HG03442 (cell line): ENCODE results near the gene NRN1L.
A peak's percentile ranks its signal among the peaks of the same experiment; 100 is the strongest.
"Not testable (repeated sequence)": the region's sequence is repeated elsewhere in the genome, so short reads cannot be mapped to it uniquely, and the experiment has no call there.

Experiments used
- ATAC-seq: cut with Tn5 transposase; IDR thresholded peaks from one replicate; pipeline ENCODE4 v1.9.1; 2021; ENCODE audit warnings: mild to moderate bottlenecking, moderate library complexity; ENCODE audit not compliant: unreplicated experiment

NRN1L gene

GRCh38 chr16:67884684-67885083, at the start of gene NRN1L:
Gene NRN1L, plus strand, starts transcription at chr16:67884885. Its CDS starts 19 bp downstream, at chr16:67884904.
- ATAC-seq = no peak

GRCh38 chr16:67837190-67837589, 47.5 kb upstream of the NRN1L start:
- not testable (repeated sequence) for ATAC-seq

- no peak for ATAC-seq
Observed at GRCh38 chr16:67837811-67838210, 46.9 kb upstream of the NRN1L start.

GRCh38 chr16:67841198-67841815, 43.4 kb upstream of the NRN1L start:
- ATAC-seq = no peak

GRCh38 chr16:67841816-67842508, 42.7 kb upstream of the NRN1L start, which contains the start of gene THAP11:
Gene THAP11, plus strand, starts transcription at chr16:67842320. Its CDS starts 235 bp downstream, at chr16:67842555.
- ATAC-seq = peak; percentile 52

- peak; percentile 5 for ATAC-seq
Observed at GRCh38 chr16:67842509-67843342, 42.0 kb upstream of the NRN1L start.

GRCh38 chr16:67843343-67843765, 41.3 kb upstream of the NRN1L start:
- no peak for ATAC-seq

GRCh38 chr16:67844497-67844896, 40.2 kb upstream of the NRN1L start:
- ATAC-seq = no peak

GRCh38 chr16:67845291-67846062, 39.2 kb upstream of the NRN1L start:
- no peak for ATAC-seq

GRCh38 chr16:67846063-67846319, 38.7 kb upstream of the NRN1L start:
- no peak for ATAC-seq

- peak; percentile 46 for ATAC-seq
Observed at GRCh38 chr16:67846320-67847063, 38.2 kb upstream of the NRN1L start, which contains the start of gene NUTF2. Gene NUTF2, plus strand, starts transcription at chr16:67846933. Its CDS starts 18,198 bp downstream, at chr16:67865131.

- peak; percentile 30 for ATAC-seq
Observed at GRCh38 chr16:67847064-67847861, 37.4 kb upstream of the NRN1L start, which contains the start of gene CENPT. Gene CENPT, minus strand, starts transcription at chr16:67847693. Its CDS starts 13,834 bp downstream, at chr16:67833859.

GRCh38 chr16:67848118-67848517, 36.6 kb upstream of the NRN1L start:
- ATAC-seq = no peak

- ATAC-seq = no peak
Observed at GRCh38 chr16:67853670-67854069, 31.0 kb upstream of the NRN1L start.

GRCh38 chr16:67855789-67856188, 28.9 kb upstream of the NRN1L start:
- no peak for ATAC-seq

- no peak for ATAC-seq
Observed at GRCh38 chr16:67856927-67857546, 27.6 kb upstream of the NRN1L start.

- ATAC-seq = no peak
Observed at GRCh38 chr16:67857547-67858233, 27.0 kb upstream of the NRN1L start.

- ATAC-seq = no peak
Observed at GRCh38 chr16:67858500-67858899, 26.2 kb upstream of the NRN1L start.
